Left lobe of liver (tissue), 2 donors: Measurements from ENCODE around the gene CACNA1C. TPM values are rescaled to one million over a fixed set of nuclear protein-coding genes. Genes with fewer than 3 reads are reported as not detected.
A peak's percentile ranks its signal among the peaks of the same experiment; 100 is the strongest.

Experiments
- ATAC-seq: fragments of 200-7000 bp; cut with Tn5 transposase; one replicate; pipeline ENCODE4 v1.9.1; 2020; ENCODE audit warnings: mild to moderate bottlenecking, moderate library complexity
- DNase-seq: peaks from one replicate; pipeline ENCODE4 v3.0.0-alpha.2; 2020; ENCODE audit warnings: low spot score
- total RNA-seq: library from RNA; stranded (reverse); gene quantifications from one replicate; pipeline ENCODE4 v1.2.1, GENCODE V29; 2021
- donor health status: DM: no; HTN: no; CAD: no; lungs with moderate emphysema.
- donor health status: DM: no; HTN: yes; CAD: no.

CACNA1C gene
- total RNA-seq, 1 donor from 2014 or later: 0.83 TPM

DNA sequence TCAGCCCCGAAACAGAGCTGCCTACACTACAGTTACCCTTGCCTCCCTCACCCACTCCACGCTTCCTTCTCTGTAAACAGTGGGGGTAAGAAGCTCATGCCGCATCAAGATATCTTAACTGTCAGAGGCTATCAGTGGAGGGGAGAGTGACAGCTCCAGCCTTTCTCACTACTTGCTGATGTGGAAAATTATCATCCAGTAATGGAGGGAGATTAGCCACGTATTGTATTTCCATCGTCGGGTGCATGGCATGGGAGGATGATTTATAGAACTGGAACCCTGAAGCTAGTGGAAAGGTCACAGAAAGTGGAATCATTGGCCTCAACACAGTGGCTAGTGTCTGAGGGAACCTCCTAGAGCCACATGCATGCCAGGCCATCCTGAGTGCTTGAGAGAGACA, 471.1 kb downstream of the CACNA1C start:
- ATAC-seq: no peak
- DNase-seq: no peak

DNA sequence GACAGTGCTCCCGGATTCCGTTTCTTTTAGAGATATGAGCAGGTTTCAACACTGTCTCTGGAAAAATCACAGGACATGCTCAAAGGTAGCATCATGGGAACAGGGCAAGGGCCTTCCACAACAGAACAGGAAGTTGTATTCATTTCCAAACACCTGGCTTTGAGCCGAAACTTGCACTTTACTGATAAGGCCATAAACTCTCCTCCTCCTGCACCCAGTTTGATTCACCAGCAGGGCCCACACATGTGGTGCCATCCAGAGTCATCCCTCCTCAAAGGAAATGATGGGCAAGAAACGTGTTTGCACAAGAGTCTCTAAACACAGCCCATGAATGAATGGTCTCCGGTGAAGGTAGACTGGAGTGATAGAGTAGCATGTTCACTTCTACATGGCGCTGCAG, 473.6 kb downstream of the CACNA1C start:
- DNase-seq: no peak
- no peak for ATAC-seq

DNA sequence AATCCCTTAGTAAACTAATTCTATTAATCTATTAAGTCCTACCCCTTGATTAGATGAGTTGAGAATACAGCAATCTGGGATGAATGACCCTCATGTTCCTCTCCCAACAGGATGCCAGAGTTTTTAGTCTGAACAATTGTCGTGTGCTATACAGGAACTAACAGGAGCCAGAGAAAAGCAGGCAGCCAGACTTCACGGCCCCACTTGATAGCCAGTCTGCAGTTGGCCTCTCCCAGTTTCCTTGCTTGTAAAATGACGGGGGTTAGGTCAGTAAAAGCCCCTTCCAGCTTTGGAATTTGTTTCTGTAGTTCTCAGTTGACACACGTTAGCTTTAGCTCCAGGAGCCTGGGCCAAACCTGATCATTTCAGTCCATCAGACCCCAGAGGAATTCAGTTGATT, 475.2 kb downstream of the CACNA1C start:
- DNase-seq (no peak), ATAC-seq (peak; percentile 19)

DNA sequence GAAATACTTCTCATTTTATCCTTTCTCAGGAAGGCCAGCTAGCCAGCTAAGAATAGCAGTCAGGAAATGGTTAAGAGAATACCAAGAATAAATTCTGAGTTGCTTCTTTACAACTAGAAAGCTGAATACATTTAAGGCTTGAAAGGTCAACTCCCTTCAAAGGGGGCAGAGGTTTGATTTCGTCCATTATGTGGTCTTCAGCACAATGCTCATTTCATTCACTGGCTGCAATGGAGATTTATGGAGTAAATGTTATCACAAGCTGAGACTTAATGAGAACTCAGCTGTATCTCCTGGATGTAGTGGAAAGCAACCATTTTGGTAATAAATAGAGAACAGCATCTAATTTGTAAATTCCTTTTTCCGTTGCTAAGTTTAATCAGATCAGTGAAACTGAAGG, 477.0 kb downstream of the CACNA1C start:
- DNase-seq: no peak
- ATAC-seq: no peak

DNA sequence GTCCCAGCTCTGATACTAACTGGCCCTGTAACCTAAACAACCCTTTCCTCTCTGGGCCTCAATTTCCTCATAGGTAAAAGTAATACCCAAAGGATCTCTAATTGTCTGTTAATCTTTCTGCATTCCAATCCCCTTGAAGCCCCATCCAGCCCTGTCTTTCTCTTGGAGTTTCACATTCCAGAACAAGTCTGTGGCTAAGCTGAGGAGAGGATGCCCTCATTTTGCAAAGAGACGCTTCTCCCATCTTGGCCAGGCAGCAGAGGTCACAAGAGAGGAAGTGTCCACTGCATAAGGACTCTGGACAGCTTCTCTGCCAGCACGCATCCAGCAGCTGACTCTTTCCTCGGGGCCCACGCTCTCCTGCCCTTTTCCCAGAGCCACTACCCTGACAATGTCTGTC, 478.6 kb downstream of the CACNA1C start:
- ATAC-seq (peak; percentile 20), DNase-seq (no peak)

DNA sequence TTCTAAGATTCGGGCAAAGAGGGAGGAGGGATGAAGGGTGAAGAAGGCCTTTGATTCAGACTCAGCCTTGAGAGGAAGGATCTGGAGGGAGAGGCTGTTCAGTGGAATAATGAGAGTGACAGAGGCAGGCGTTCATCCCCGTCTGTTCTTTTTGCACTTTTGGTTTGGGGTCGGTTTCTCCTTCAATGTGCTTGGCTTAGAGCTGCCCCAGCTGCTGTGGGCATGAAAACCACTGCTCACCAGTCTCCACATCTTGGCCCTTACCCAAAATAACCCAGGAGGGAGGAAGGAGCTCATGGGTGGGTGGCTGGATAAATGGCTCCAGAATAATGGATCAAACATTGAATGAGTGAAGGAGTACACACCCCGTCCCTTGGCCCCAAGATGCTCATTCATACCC, 480.2 kb downstream of the CACNA1C start:
- DNase-seq: no peak

DNA sequence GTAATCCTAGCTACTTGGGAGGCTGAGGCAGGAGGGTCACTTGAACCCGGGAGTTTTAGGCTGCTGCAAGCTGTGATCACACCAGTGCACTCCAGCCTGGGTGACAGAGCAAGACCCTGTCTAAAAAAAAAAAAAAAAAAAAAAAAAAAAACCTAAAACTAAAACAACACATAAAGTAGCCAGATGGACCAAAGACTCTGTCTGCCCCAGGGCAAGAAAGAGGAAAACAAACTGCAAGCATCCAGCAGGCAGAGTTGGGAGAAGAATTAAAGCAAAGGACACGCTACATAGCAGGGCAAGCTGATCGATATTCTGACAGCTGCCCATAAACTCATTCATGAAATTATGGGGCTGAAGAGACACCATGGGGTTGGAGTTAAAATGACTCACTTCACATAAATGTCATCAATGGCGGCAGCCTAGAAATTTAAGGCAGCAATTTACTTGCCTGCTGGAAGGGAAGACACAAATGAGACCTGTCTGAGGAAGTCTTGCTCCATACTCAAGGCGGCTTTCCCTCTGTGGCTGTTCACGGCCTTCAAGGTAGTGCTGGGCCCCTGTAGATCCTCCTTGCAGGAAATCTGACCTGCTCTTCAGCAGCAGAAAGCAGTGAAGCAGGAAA, 482.9 kb downstream of the CACNA1C start:
- no peak for DNase-seq
- ATAC-seq: no peak

More for the DNA sequence above, 480.2 kb downstream of the CACNA1C start:
- ATAC-seq: no peak

DNA sequence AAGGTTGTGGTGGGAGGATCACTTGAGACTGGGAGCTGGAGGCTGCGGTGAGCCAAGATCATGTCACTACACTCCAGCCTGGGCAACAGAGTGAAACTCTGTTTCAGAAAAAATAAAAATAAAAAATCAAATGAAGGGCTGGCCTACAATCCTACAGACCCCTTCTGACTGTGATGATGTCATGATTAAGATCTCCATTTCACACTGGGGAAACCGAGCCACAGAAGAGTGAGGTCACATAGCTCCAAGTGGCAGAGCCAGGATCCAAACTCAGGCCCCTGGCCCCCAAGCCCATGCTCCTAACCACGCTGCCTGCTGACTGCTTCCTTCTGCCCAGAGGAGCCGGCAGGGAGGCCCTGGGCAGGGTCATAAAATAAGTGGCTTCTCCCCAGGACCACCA, 483.9 kb downstream of the CACNA1C start:
- no peak for ATAC-seq
- no peak for DNase-seq

DNA sequence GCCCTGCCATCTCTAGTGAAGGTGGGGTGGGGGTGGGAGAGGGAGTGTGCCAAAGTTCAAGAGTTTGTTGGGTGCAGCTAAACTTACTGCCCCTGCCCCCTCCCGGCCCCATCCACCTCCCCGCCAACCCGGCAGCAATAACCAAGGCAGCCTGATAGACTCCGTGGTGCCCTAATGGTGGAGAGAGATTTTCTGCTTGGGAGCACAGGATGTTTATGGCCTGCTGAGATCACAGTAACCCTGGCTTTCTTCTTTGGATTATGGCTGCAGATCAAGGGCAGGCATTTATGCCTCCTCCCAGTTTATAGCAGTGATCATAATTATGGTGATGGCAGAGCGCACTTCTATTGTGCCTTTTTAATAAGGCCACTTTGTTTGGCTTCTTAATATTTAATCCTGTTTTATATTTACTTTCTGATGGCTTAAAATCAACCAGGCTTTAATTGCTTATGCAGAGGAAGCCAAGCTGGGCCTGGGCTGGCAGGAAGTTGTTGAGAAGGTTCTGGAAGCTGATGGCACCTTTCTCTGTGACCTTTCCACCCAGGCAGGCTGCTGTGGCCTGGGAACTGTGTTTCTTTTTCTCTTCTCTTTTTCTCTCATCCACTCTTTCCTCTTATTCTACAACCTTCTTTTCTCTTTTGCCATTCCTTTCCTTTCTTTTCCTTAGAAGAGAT, 485.2 kb downstream of the CACNA1C start:
- ATAC-seq (no peak), DNase-seq (no peak)

DNA sequence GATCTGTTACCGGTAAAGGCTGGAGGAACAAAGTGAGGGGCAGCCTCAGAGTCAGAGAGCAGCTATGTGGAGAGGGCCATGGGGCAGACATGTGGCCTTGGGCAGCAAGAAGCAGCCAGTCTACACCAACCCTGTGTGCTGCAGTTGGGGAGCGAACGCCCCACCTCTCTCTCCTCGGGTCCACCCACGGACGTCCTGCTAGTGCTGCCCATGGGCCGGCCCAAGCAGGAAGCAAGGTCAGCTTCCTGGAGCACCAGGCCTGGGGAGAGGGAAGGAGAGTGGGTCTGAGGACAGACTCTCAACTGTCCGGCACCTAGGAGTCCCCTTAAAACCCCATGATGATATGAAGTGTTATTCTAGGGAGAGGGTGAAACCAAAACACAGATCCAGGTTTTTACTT, 487.2 kb downstream of the CACNA1C start:
- DNase-seq: no peak
- ATAC-seq: peak; percentile 59

DNA sequence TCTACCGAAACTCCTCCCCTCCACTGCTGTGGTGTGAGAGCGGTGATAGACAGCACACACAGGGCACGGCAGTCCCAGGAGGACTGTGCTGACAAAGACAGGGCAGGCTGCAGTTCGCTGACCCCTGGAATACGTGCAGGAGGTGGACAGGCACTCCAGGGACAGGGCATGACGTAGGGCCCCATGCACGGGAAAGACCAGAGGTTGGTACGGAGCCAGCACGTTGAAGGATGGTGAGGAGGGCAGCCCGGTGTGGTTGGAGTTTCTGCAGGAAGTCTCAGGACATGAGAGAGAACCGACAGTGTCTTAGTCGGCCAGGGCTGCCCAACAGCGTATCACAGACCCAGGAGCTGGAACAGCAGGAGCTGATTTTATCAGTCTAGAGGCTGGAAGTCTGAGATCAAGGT, 487.8 kb downstream of the CACNA1C start:
- no peak for DNase-seq
- ATAC-seq: peak; percentile 57

DNA sequence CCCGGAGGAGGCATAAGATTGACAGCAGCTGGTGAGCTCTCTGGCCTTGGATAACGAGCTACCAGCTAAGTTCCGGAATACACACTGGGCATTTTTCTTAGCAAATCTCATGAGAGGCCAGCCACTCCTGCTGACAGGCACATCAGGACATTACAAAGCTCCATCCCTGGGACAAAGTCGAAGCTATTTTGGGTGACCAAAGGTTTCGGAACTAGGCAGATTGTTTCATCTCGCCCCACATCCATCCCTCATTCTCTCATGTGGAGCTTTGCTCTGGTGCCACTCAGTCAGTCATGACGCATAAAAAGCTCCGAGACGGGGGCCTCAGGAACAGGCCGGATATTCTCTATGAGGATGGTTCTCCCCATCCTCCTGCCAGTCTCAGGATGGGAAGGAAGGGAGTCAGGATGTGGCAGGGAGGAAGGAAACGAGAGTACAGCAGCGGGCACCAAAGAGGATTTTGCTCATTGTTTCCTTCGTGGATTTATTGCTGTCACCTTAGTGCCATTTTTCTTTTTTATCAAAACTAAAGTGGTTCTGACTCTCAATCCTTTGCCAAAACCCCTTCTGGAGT, 488.9 kb downstream of the CACNA1C start:
- no peak for ATAC-seq

DNA sequence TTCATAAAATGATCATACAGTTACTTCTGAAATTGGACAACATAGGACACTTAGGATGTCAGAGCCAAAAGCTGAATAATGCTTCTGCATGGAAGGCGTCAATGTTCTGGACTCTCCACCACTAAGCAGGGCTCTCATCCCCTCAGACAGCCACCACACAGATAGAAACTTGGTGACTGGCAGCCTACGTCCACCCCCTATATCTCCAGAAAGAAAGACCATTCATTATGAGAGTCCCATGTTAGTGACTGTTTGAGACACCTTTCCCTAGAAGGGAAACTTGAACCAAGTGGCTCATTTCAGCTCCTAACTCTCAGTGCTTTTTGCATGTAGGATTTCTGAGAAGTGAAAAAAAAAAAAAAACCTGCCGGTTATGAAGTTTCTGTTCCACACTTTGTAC, 491.0 kb downstream of the CACNA1C start:
- ATAC-seq: no peak

More for the DNA sequence above, 488.9 kb downstream of the CACNA1C start:
- DNase-seq: no peak

DNA sequence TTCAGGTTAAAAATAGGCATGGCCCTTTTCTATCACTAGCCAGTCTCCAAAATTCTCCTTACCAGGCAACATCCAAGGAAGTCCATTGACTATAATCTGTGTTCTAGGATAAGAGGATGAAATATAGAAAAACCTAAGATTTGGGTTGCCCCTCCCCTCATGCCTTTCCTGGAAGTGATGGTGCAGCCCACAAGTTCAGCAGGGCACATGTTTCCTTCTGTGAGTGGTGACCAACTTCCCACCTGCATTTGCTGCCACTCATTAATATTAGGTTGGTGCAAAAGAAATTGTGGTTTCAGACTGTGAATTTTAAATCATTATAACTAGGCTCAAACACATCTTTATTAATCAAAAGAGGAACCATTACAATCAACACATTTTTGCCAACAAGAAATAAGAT, 491.4 kb downstream of the CACNA1C start:
- DNase-seq (no peak), ATAC-seq (no peak)

More for the DNA sequence above, 491.0 kb downstream of the CACNA1C start:
- DNase-seq: no peak

DNA sequence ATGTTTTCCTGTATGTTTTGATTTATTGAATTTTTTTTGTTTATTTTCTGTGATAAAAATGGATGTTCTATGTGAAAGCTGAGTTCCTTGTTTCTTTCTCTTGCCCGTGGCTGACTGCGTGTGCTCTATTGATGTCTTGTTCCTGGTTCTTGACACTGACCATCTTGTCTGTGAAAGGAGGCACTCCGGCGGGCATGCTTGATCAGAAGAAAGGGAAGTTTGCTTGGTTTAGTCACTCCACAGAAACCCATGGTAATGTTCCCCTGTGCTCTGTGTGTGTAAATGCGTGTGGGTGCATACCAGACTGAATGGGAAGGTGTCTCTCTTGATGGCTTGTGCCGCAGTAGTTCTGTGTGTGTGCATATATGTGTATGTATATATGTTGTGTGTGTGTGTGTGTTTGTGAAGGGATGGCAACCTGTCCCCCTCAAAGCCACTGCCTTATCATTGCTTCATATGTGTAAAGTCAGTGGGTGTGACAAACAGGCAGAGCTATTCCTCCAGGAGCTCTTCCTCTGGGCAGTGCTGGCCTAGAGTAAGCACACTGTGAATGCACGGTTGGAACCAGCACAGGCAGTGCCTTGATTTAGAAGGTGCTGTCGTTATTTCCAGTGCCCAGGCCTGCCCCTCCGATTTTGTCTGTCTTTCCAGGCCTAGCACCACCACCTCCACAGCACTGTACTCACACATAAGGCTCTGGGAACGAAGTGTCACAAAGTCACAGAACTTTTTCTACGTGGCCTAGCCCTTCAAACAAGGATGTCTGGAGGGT, 494.7 kb downstream of the CACNA1C start:
- DNase-seq (no peak), ATAC-seq (no peak)

DNA sequence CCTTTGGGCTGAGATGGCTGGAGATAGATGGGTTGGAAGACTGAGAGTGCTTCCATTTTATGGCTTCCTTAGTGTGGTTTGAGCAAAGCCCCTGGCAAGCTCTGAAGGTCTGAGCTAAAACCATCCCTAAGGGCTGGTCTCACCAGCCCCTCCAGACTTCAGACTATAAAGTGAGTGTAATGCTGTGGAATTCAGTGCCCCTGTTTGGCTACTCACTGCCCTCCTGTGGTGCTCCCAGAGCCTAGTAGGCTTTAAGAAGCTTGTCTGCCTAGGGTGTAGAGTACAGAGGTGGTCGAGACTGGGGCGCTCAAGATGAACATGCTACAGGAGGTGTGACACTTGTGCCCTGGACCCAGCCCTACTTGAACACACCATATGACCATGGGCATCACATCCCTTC, 495.3 kb downstream of the CACNA1C start:
- no peak for ATAC-seq
- DNase-seq: no peak

DNA sequence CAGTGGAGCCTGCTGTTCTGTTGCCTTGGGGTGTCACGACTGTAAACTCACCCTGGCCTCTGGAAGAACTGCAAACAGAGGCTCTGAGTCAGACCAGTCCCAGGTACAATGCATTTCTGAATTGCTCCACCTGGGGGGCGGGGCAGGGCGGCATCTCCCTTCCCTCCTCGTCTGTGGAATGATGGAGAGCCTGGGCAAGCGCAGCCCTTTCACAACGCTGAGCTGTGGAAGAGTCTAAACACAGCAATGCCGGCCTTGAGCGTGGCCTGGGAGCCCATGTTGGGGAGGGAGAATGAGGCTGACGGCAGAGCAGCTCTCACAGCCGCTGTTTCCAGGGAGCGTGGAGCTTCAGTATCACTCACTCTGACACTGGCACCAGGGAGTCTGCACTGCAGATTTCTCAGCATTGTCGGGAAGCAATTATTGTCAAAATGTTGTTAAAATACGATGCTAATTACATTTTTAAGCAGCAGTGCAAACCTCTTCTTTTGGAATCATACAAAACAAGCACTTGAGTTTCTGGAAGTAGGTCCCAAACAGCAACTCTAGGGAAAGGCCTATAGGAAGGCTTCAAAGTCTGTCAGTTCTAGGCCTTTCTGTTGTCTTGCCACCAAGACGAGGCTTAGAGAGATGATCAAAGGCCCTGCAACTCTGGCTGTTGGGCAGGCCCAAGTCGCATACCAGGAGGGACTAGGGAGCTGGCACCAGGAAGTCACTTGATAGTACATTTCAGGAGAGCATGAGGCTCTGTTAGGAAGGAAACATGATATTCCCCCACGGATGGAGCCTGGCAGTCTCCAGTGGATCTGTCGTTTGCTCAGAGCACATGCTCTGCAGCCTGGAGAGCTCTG, 498.0 kb downstream of the CACNA1C start:
- DNase-seq (no peak), ATAC-seq (no peak)

DNA sequence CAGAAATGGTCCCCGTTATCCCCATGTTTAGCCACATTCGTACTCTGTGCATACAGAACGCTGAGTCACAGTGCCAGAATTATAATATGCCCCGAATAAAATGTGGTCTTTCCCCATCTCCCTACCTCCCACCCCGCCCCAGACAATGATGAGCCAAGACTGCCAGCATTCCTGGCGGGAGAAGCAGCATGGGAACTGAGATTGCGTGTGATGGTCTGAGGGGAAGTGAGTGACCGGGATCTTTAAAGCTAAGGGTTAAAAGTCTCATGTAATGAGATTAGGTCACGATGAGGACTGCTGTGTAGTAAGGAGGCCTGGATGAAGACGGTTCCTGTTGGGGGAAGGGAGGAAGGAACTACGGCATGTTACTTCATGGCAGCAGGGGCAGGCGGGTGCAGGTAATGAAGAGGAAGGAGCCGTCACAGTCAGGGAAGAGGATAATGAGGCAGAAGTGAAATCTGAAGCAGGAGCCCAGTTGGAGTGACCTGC, 498.7 kb downstream of the CACNA1C start:
- no peak for ATAC-seq
- DNase-seq: no peak

DNA sequence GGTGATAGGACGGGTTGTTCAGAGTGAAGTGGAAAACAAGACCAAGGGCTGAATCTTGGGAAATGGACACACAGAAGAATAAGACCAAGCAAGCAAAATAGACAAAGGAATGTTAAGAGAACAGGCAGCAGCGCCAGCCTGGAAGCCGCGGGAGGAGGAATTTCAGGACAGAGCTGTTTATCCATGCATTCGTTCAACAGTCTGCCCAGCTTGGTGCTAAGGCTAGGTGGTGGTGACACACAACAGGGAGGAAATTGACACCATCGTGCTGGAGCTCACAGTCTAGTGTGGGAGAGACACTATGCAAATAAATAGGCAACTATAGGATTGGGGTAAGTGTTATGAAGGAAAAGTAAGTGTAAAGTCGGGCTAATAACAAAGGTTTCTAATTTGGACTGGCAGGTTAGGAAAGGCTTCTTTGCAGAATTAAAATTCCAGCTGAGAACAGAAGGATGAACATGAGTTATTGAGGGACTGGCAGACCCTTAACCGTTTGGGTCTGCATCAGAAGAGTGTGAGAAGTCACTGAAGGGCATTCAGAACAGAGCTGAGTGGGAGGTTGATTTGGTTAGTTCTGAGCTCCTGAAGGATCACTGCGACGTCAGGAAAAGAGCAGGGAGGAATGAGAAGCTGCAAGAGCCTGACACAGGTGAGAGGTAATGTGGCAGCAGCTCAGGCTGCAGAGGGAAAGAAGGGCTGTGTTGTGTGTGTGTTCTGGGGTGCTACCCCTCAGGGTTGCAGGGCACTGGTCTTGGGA, 499.4 kb downstream of the CACNA1C start:
- ATAC-seq: no peak

More for the DNA sequence above, 499.4 kb downstream of the CACNA1C start:
- no peak for DNase-seq
